Stimulated activated CD8-positive, alpha-beta memory T cell treated with anti-CD3 and anti-CD28 coated beads, Interleukin-15, amount 100 ng/mL, for 4 hours (primary cell): Measurements from ENCODE around the gene CDH20.

Source experiments
- DNase-seq, 2 donors: peaks; one replicate each; pipeline ENCODE4 v3.0.0-alpha.2; 2020; ENCODE audit warnings: low read depth in 2 of 2

The CDH20 gene

DNA sequence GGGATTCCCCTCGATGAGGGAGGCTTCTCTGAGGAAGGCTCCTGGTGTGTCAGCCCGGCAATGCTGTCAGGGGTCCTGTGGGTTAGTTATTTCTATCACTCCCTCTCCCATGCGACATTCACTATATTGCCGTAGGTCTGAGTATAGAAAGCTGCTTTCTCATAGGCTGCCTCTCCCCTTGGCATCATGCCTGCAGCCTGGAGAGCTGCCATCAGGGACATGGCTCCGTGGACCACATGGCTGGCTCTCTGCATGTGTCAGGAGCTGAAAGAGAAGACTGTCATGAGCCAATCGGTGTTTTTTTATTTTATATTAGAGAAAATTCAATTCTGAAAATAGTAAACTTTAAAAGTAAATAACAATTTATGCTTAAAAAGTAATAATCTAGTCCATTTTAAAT lies 198.0 kb downstream of the CDH20 start:
- no peak for DNase-seq

DNA sequence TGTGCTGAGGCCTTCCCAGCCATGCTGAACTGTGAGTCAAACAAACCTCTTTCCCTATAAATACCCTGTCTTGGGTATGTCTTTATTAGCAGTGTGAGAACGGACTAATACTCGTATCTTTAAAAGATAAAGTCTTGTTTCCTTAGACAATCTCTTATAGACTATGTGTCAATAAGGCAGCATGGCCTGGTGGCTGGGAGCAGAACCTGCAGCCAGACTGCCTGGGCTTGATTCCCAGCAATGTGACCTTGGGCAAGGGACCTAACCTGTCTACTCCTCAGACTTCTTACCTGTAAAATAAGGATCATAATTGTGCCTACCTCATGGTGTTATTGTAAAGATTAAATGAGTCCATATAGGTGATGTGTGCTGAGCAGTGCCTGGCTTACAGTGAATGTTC lies 198.7 kb downstream of the CDH20 start:
- DNase-seq: no peak

DNA sequence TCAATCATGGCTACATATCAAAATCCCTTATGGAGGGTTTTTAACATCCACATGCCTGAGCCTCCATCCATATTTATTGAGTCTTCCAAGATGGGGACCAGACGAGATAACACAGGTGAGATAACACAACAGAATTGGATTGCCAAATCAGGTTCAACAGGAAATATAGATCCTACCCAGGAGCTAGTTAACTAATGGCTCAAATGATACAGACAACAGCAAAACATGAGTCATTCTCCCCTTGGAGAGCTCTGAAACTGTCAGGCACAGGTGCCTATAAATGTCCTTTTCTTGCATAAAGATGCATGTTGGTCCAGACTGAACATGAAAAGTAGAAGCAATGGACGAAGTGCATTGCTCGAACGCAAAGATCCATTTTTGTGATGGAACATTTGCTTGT lies 202.2 kb downstream of the CDH20 start:
- no peak for DNase-seq

DNA sequence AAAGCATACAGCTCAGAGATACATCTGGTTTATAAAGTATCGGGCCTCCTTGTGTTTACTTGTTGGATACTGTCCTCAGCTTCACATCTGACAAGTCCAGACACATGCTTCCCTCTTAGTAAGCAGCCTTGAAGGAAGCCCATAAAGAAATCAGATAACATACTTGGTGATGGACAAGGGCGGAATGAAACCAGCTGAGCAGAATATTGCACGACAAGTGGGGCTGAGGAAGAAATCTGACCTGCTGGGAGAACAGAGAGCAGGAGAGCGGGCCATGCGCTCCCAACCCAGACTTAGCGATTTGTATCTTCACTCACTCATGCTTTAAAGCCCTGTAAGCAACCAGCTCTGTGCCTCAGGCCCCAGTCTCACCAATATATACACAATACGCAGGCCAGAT lies 208.4 kb downstream of the CDH20 start:
- DNase-seq: no peak

DNA sequence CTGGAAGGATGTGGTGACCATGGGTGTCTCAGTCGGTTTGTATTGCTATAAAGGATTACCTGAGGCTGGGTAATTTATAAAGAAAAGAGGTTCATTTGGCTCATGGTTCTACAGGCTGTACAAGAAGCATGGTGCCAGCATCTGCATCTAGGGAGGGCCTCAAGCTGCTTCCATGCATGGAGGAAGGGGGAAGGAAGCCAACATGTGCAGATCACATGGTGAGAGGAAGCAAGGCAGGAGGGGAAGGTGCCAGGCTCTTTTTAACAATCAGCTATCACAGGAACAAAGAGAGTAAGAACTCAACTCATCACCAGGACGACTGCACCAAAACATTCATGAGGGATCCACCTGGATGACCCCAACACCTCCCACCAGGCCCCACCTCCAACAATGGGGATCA lies 209.4 kb downstream of the CDH20 start:
- DNase-seq: no peak

DNA sequence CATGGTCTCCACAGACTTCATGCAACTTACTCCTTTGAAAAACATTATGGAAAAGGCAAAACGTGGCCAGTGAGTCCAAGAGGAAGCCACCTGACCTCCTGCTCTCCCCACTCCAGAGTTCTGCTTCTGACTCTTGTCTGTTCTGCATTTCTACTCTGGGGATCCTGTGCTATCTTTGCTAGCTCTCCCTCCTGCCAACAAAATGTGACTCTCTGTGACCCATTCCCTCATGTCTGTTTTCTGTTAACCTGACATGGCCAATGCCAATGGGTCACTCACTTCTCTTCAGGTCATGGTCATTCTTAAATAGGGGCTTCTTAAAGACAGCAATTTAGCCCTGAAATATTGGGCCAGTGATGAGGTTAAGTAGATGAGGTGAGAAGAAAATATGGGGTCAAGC lies 210.3 kb downstream of the CDH20 start:
- no peak for DNase-seq

DNA sequence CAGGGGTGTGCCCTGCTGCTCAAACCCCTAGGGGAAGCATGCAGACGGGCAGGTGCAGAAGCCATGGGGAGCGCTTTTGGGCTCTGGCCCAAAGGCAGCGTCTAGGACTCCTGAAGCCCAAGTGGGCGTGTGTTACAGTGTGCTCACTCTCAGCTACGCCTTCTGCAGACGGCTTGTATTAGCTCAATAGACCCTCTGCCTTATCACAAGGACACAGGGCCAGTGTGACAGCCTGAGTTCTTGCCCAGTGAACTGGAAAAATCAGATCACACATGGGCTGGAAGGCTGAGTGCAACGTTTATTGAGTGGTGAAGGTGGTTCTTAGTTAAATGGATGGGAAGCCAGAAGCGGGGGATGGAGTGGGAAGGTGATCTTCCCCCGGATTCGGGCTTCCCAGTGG lies 210.9 kb downstream of the CDH20 start:
- DNase-seq: no peak

DNA sequence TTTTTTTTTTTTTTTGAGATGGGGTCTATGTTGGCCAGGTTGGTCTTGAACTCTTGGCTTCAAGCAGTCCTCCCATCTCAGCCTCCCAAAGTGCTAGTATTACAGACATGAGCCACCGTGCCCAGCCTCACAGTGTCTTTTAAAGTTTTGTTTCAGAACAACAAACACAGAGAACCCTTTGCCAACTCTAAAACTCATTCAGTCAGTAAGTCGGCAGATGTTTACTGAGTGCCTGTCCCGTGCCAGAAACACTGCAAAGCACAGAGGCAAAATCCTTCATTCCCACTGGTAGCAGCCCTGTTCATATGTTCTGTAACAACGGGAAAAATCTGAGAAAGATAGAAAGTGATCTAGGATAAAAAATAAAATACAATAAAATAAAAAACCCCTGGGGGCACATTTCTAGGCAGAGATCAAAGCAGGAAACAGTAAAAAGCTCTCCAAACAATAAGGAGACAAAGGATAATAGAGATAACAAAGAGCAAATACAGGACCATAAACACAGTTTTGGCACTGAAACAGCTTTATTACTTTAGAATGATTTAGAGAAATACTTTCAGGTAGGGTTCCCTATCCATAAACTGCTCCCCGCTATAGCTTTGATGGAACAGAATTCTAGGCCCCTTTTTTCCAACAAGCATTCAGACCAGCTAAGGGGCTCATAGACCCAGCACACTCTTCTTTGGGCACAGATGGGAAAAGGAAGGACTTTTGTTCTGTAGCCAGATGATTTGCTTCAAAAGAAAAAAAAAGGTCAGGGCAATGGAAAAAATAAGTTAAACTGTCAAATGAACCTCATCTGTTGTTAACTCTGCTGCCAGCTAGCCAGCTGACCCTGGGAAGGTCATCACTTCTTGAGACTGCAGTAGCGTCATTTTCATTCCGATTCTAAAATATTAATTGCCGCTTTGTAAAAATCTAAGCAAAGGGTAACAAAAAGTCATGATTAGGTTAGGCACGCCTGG lies 212.3 kb downstream of the CDH20 start:
- no peak for DNase-seq

DNA sequence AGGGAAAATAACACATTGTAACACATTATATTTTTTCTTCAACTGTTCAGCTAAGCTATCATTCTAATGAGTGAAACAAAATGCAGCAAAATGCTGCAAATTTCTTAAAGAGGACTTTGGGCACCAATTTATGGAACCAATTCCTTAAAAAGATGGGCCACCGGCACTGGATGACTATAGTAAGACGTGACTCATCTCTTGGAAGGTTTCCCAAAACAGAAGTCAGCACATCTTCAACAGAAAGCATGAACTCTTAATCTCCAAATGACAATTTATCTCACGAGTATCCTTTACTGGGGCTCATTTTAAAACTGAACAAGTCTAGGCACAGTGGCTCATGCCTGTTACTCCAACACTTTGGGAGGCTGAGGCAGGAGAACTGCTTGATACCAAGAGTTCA lies 213.4 kb downstream of the CDH20 start:
- no peak for DNase-seq

DNA sequence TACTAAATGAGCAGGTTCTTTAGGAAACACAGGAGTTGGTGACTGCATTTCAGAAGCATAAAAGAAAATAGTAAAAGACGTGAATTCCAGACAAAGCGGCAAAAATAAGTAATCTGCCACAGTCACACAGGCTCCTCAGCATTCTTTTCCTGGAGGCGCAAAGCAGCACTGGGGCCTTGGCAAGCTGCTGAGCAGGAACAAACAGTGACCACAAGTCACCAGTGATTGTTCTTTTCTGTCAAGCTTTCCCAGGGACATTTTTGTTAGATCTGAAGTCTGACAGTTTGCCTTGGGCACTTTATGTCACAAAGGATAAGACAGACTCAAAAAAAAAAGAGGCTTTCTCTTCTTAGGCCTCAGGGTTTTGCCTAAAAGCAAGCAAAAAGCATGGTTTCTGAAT lies 216.2 kb downstream of the CDH20 start:
- DNase-seq: no peak

DNA sequence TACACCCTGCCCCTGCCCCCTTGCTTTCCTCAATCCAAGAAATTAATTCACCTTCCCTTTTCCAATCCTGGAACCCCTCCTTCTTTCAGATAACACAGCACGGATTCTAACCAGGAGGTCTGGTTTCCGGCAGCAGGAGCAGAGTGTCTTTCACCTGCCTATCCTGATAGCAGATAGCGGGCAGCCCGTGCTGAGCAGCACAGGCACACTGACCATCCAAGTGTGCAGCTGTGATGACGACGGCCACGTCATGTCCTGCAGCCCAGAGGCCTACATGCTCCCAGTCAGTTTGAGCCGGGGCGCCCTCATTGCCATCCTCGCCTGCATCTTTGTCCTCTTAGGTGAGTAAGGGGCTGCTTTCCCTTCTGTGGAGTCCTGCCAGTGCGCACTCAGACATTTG lies 216.7 kb downstream of the CDH20 start:
- DNase-seq: no peak

DNA sequence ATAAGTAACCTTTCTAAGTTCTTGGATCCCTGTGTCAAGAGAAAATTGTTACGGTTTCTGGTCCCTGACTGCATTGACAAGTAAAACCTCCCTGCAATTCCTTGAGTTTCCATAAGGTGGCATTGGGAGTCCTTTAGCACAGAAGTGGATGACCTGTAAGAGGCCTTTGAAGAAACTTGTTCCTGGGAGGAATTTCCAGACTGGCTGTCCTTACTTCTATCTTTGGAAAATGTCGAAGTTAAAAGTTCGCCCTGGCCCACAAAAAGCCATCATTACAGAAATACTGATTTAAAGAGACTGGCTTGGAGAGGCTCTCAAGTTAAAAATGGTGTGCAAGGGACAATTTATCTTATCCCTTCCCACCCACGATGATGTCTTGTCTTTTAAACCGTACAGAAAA lies 218.4 kb downstream of the CDH20 start:
- DNase-seq: no peak

DNA sequence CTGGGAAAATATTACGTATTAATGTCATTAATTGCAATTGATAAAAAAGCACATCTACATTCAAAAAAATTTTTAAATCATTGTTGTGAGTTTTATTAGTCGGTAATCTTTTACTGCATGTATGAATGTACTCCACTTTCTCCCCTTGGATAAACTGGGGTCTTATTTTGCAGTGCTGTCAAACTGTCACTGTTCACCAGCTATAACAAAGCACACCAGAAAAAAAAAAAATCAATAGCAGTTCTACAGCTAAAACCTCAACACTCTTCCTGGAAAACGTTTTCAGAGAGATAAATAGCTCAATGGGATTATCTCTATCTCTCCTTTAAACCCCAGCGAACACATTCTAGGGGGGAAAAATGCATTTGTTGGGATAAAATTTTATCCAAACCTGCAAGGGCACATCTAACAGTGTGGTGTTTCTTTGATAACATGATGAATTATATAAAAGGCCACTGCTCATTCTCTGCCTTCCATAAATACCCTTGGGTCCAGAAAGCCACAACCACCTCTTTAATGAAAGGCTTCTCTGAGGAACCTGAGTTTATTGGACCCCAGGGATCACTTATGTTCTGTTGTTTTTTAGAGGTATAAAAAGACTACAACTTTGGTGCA lies 219.9 kb downstream of the CDH20 start:
- DNase-seq: no peak

DNA sequence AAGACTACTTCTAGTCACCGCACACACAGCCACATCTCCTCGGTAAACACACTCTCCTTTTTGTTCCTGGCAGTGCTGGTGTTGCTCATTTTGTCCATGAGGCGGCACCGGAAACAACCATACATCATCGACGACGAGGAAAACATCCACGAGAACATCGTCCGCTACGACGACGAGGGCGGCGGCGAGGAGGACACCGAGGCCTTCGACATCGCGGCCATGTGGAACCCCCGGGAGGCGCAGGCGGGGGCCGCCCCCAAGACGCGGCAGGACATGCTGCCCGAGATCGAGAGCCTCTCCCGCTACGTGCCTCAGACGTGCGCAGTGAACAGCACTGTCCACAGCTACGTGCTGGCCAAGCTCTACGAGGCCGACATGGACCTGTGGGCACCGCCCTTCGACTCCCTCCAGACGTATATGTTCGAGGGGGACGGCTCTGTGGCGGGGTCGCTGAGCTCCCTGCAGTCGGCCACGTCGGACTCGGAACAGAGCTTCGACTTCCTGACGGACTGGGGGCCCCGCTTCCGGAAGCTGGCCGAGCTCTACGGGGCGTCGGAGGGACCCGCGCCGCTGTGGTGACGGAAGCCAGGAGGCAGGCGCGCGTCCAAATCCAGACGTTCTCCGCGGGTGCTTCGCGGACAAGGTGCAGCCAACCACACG lies 221.0 kb downstream of the CDH20 start:
- DNase-seq: no peak

DNA sequence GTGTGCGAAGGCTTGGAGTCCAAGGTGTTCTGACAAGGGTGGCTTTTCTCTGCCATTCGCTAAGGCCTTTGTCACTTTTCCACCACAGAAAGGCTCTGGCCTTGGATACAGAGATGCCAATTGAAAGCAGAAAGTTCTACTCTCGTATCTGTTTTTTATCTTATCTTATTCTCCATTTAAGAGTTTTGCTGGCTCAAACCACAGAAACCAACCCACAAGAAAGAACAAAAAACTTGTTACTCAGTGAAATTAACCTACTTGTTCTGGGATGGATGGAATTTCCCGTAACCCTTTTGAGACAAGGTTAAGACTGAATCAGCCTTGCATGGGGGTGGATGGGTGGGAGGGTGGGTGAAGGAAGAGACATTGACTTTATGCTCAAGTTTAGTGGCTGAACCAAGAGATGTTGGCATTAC lies 221.7 kb downstream of the CDH20 start:
- no peak for DNase-seq

DNA sequence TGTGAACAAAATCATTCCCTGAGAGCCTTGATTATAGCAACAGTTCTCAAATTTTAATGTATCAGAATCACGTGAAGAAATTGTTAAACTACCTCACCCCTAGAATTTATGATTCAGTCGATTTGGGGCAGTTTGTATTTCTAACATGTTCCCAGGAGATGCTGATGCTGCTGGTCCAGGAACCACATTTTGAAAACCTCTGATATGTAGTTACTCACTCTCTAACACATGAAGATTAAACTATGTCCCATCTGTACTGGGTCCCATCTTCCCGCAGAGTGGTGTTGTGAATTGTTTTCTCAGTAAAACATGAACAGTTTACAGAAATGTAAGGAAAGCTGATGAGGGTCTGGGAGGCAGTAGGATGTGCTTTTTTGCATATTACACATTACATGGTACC lies 223.1 kb downstream of the CDH20 start:
- no peak for DNase-seq

DNA sequence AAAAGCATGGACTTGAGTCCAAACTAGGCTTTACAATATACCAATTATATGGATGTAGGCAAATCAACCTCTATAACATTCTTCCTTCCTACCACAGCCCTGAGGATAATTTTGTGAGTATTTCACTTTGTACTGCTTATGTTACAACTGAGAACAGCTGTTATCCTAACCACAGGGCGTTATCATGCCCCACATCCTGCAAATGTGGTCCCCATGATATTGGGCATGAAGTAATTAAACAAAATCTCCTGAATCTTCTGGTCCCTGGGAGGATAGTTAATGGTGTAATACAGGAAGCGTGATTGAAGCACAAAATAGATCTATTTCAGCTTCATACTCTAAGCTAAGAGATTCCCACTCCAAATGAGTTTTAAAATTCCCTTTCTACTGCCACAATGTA lies 223.6 kb downstream of the CDH20 start:
- no peak for DNase-seq

DNA sequence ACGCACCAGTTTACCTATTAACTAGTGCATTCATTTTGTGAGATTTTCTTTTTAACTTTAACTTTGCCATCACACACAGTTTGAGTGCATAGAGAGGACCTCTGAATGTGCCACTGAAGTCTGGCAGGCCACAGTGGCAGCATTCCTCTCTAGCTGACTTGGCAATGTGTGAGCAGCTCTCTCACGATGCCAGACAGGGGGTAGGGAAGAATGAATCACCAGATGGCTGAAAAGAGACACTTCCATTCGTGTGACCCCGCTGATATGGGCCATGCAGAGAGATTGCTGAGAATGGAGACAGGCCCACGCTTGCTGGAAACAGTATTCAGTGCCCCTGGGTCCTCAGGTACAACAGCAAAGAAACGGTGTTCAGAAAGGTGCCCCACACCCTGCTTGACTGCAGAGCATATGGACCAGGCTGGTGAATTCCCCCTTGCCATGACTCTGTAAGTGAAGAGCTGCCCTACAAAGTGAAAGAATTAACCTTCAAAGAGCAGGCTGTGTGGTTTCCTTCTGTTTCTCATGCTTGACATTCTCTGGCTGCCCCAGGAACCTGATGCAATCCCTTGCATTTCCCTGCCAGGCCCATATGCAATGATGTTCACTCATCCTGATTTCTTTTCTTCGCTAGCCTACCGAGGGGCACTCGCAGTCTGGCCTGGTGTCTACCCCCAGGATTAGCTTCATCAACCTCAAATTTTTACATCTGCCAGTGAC lies 236.1 kb downstream of the CDH20 start:
- no peak for DNase-seq

DNA sequence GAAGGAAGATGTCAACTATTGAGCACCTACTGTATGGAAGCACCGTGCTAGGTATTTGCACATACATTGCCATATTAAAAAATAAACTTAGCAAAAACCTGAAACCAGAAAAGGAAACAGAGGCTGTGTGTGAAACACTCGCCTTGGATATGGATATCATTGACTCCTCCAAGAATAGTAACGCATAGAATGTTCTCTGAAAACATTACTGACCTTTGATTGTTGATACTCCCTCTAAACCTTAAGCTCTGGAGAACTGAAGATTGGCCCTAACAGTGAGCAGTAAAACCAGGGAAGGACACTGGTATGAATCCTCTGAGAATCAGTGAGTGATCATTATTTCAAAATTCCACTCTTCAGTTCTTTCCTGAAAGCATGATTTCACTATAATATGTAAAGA lies 236.8 kb downstream of the CDH20 start:
- no peak for DNase-seq

DNA sequence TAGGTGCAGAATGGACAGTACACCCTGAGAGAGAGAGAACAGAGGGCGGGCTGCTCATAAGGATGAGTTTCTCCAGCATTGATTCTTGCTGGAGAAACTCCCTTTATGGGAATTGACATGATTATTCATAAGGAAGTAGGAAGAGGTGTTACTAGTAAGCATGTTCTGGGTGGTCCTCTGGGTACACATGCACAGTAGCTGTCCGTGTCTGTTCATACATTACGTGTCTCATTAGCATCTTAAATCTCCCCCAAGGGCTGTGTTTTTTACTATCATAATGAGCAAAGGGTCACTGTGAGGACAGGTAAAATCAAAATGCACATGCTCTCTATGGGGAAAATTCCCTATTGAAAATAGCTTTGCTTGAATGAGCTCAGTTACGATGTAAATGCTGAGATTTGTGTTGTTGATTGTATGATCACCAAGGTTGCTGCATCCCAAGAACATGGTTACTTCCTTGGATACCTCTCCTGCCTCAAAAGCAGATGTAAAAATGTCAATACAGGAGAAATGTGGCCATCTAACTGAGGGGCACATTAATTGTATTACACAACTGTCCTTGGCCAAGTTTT lies 238.9 kb downstream of the CDH20 start:
- no peak for DNase-seq

DNA sequence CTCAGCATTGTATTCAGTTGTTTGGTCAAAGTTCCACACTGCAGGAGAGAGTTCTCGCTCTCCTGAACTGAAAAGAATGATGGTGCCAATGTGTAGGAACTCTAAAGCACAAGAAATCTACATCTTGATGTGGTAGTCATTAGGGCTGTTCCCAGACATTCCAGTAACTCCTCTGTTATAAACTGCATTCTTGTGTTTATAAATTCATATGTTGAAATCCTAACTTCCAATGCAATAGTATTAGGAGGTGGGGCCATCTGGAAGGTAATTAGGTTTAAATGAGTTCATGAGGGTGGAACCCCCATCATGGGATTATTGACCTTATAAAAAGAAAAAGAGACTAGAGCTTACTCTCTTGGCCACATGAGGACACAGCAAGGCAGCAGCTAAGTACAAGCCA lies 239.6 kb downstream of the CDH20 start:
- DNase-seq: no peak

DNA sequence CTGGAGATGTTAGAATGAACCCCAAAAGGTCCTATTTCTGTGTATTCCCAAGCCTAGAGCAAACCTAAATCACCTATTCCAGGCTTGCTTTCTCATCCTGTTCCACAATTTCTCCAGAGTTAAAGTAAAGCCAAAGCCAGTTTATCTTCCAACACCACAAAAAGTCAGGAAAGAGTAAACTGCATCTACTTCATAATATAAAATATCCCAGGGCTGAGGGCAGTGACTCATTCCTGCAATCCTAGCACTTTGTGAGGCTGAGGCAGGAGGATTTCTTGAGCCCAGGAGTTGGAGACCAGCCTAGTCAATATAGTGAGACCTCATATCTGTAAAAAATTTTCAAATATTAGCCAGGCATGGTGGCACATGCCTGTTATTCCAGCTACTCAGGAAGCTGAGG lies 241.4 kb downstream of the CDH20 start:
- DNase-seq: no peak
